ENCODE measurements around the gene PAK1IP1. TPM values are rescaled to one million over a fixed set of nuclear protein-coding genes. Genes with fewer than 3 reads are reported as not detected.

Gene PAK1IP1
- total and polyA plus RNA-seq, 10 of the 15 experiments (the other 5 are each of a cell fraction or from before 2014, with no cell fraction given) = 26.0 to 98.5 (median 47.8) TPM

DNA sequence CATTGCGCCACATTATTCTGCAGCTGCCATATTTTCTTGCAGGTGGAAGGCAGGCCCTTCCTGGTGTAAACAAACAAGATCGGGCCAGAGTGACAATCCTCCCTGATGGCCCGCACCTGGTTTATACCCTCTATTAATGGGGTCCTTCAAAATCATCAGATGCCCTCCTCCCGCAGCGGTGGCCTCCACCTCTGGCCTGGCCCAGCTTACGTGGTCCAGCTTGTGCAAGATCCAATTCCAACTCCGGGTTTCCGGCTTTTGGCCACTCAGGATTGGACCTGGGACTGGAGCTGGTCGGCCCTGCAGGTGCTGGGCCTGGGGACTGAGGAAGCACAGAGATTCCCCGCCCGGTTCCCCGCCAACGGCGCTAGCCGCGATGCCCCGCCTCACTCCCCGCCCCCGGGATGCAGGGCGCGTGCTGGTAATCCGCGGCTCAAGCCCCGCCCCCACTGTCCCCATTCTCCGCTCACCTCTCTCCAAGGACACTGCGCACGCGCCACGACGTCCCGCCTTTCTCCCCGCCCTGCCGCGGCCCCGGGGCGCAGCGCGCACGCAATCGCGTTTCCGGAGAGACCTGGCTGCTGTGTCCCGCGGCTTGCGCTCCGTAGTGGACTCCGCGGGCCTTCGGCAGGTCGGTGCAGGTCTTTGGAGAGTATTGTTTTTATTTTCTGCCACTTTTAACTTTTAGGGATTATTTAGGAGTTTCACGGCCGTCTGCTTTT lies 52.6 kb downstream of the PAK1IP1 start, which contains the start of gene TMEM14B (continued):
- TF ChIP-seq ELK1 (IDR thresholded peaks at IDR 0.05; ENCODE audit: low read depth, low read length) (no peak), NRF1 (conservative IDR thresholded peaks at IDR 0.05; ENCODE audit: low read depth, low read length) (peak; percentile 85), NFIC (IDR thresholded peaks at IDR 0.05; ENCODE audit: low read depth, low read length) (no peak), IRF3 (IDR thresholded peaks at IDR 0.05) (0 out of 2 replicates have a peak, but pooled peaks have one; percentile 14), HDAC2 (IDR thresholded peaks at IDR 0.05) (no peak), SUZ12 (IDR thresholded peaks at IDR 0.05; ENCODE audit: unreplicated experiment) (no peak), BACH1 (IDR thresholded peaks at IDR 0.05; ENCODE audit: borderline replicate concordance) (peak; percentile 22; the same call in 1 of the 2 replicates), TBL1XR1 (IDR thresholded peaks at IDR 0.05; ENCODE audit: low read depth, low read length) (no peak), BCL3 (IDR thresholded peaks at IDR 0.05; ENCODE audit: borderline replicate concordance, insufficient read depth, low read depth, low read length, poor library complexity, severe bottlenecking) (no peak), HDGF (IDR thresholded peaks at IDR 0.05) (peak; percentile 90; the same call in 1 of the 2 replicates), FOS (IDR thresholded peaks at IDR 0.05; ENCODE audit: borderline replicate concordance, extremely low read depth, insufficient read length) (no peak), POU2F2 (IDR thresholded peaks at IDR 0.05; ENCODE audit: borderline replicate concordance, low read depth, low read length) (no peak), CEBPZ (IDR thresholded peaks at IDR 0.05; ENCODE audit: low read depth, low read length) (no peak), ASH2L (IDR thresholded peaks at IDR 0.05; ENCODE audit: borderline replicate concordance, low read depth) (no peak), RFX5 (IDR thresholded peaks at IDR 0.05; ENCODE audit: low read depth, low read length) (no peak)
- TF ChIP-seq, protein P1, sequence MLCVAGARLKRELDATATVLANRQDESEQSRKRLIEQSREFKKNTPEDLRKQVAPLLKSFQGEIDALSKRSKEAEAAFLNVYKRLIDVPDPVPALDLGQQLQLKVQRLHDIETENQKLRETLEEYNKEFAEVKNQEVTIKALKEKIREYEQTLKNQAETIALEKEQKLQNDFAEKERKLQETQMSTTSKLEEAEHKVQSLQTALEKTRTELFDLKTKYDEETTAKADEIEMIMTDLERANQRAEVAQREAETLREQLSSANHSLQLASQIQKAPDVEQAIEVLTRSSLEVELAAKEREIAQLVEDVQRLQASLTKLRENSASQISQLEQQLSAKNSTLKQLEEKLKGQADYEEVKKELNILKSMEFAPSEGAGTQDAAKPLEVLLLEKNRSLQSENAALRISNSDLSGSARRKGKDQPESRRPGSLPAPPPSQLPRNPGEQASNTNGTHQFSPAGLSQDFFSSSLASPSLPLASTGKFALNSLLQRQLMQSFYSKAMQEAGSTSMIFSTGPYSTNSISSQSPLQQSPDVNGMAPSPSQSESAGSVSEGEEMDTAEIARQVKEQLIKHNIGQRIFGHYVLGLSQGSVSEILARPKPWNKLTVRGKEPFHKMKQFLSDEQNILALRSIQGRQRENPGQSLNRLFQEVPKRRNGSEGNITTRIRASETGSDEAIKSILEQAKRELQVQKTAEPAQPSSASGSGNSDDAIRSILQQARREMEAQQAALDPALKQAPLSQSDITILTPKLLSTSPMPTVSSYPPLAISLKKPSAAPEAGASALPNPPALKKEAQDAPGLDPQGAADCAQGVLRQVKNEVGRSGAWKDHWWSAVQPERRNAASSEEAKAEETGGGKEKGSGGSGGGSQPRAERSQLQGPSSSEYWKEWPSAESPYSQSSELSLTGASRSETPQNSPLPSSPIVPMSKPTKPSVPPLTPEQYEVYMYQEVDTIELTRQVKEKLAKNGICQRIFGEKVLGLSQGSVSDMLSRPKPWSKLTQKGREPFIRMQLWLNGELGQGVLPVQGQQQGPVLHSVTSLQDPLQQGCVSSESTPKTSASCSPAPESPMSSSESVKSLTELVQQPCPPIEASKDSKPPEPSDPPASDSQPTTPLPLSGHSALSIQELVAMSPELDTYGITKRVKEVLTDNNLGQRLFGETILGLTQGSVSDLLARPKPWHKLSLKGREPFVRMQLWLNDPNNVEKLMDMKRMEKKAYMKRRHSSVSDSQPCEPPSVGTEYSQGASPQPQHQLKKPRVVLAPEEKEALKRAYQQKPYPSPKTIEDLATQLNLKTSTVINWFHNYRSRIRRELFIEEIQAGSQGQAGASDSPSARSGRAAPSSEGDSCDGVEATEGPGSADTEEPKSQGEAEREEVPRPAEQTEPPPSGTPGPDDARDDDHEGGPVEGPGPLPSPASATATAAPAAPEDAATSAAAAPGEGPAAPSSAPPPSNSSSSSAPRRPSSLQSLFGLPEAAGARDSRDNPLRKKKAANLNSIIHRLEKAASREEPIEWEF (IDR thresholded peaks at IDR 0.05; ENCODE audit: insufficient replicate concordance, low read depth, low read length) = no peak

All from GM12878 (cell line).